GM21447 (cell line): ENCODE data around the gene BAIAP2L1.
"Not testable (repeated sequence)": the region's sequence is repeated elsewhere in the genome, so short reads cannot be mapped to it uniquely, and the experiment has no call there.

Experiments used
- ATAC-seq: cut with Tn5 transposase; IDR thresholded peaks from one replicate; pipeline ENCODE4 v1.9.1; 2021; ENCODE audit not compliant: unreplicated experiment

The BAIAP2L1 gene

GRCh38 chr7:98400542-98401340 is at the start of gene BAIAP2L1:
Gene BAIAP2L1 (minus strand): TSS chr7:98401090. CDS start chr7:98400852, 238 bp downstream.
- ATAC-seq: peak; percentile 76

- ATAC-seq: no peak
Observed at GRCh38 chr7:98448766-98449165, 47.9 kb upstream of the BAIAP2L1 start.

- not testable (repeated sequence) for ATAC-seq
Observed at GRCh38 chr7:98440992-98441391, 40.1 kb upstream of the BAIAP2L1 start.

GRCh38 chr7:98439484-98439883 is 38.6 kb upstream of the BAIAP2L1 start:
- ATAC-seq: no peak

- no peak for ATAC-seq
Observed at GRCh38 chr7:98434087-98434486, 33.2 kb upstream of the BAIAP2L1 start.

- no peak for ATAC-seq
Observed at GRCh38 chr7:98429799-98430198, 28.9 kb upstream of the BAIAP2L1 start.

GRCh38 chr7:98423043-98423442 is 22.2 kb upstream of the BAIAP2L1 start:
- ATAC-seq: no peak

- peak; percentile 53 for ATAC-seq
Observed at GRCh38 chr7:98420966-98421612, 20.2 kb upstream of the BAIAP2L1 start.

GRCh38 chr7:98419988-98420387 is 19.1 kb upstream of the BAIAP2L1 start:
- not testable (repeated sequence) for ATAC-seq

- ATAC-seq: not testable (repeated sequence)
Observed at GRCh38 chr7:98419316-98419691, 18.4 kb upstream of the BAIAP2L1 start.

GRCh38 chr7:98418636-98419315 is 17.9 kb upstream of the BAIAP2L1 start:
- no peak for ATAC-seq

GRCh38 chr7:98418271-98418635 is 17.4 kb upstream of the BAIAP2L1 start:
- no peak for ATAC-seq

- not testable (repeated sequence) for ATAC-seq
Observed at GRCh38 chr7:98417604-98418270, 16.8 kb upstream of the BAIAP2L1 start.

GRCh38 chr7:98414205-98414900 is 13.5 kb upstream of the BAIAP2L1 start:
- ATAC-seq: no peak

- ATAC-seq: not testable (repeated sequence)
Observed at GRCh38 chr7:98413655-98414054, 12.8 kb upstream of the BAIAP2L1 start.

- no peak for ATAC-seq
Observed at GRCh38 chr7:98409843-98410242, 9.0 kb upstream of the BAIAP2L1 start.

GRCh38 chr7:98408146-98408545 is 7.3 kb upstream of the BAIAP2L1 start:
- not testable (repeated sequence) for ATAC-seq

- no peak for ATAC-seq
Observed at GRCh38 chr7:98406827-98407226, 5.9 kb upstream of the BAIAP2L1 start.

- ATAC-seq: no peak
Observed at GRCh38 chr7:98404840-98405239, 4.0 kb upstream of the BAIAP2L1 start.

GRCh38 chr7:98399890-98400541 is 874 bp downstream of the BAIAP2L1 start:
- ATAC-seq: no peak
